HG03103 (cell line): ENCODE measurements around the gene DNM3.

Experiments
- ATAC-seq: cut with Tn5 transposase; IDR thresholded peaks from one replicate; pipeline ENCODE4 v1.9.1; 2021; ENCODE audit warnings: low read depth; ENCODE audit not compliant: unreplicated experiment

The DNM3 gene

GRCh38 chr1:171816300-171816901, 24.9 kb upstream of the DNM3 start:
- no peak for ATAC-seq

DNA sequence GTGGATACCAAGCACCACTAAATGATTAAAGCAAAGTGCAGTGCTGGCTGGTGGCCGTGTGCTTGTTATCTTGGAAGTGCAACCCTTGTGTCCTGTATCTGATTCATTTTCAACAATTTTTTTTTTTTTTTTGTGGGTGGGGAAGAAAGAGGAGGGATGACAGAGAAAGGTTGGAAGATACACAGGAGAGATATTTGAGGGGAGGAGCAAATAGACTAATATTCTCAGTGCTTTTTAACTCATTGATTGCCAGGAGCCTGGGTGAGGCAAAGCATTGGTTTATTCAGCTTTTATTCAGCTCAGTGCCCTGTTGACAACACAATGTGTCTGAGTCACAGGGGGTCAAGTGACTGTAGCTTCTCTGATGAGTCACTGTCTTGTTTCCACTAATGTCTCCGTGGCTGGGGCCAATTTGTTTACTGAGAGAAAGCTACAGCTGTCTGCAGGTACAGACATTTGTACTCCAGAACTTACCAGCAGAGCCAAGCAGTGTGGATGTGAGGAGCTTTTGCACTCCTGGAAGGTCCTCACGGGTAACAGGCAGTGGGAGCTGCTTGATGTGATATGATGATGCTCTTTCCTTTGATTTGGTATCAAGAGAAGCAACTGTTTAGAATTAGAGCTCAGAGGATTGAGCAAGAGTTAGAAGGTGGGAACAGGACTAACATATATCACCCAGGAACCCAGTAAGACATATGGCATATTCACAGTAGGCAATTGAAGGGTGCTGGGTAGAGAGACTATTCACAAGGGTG, 23.6 kb upstream of the DNM3 start:
- ATAC-seq = no peak

DNA sequence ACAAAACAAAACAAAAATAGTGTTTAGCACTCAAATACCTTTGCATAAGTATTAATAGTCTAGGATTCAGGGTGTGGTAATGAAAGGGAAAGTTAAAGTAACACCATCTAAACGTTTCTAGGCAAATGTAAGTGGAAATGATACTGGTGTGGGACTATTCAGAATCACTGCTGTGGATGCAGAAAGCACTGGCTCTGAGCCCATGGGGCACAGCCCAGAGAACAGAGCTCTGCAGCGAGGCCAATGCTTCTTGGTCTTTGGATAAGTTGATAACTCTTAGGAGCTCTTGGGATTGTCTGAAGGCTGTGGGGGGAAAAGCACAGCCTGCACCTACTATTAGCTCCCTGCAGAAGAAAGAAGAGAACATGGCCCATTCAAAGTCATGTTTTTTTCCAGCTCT, 21.4 kb upstream of the DNM3 start:
- no peak for ATAC-seq

DNA sequence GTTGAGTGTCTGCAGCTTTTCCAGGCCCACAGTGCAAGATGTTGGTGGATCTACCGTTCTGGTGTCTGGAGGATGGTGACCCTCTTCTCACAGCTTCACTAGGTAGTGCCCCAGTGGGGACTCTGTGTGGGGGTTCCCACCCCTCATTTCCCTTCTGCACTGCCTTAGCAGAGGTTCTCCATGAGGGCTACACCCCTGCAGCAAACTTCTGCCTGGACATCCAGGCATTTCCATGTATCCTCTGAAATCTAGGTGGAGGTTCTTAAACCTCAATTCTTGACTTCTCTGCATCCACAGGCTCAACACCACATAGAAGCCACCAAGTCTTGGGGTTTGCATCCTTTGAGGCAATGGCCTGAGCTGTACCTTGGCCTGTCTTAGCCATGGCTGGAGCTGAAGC, 14.3 kb upstream of the DNM3 start:
- no peak for ATAC-seq

DNA sequence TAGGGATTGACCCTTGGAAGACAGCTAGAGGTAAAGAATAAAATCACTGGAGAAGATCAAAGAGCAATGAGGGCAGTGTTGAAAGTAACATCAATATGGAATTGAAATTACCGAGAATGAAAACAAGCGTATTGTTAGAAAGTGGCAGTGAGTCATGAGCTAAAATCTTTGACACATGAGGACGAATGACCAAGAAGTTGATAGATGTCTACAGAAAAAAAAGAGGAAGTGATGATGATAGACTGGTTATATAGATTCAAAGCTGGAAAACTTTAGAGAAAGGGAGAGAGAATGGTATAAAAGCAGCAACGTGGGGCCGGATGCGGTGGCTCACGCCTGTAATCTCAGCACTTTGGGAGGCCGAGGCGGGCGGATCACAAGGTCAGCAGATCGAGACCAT, 12.5 kb upstream of the DNM3 start:
- no peak for ATAC-seq

GRCh38 chr1:171833091-171833825, 8.0 kb upstream of the DNM3 start:
- no peak for ATAC-seq

GRCh38 chr1:171834821-171835220, 6.5 kb upstream of the DNM3 start:
- no peak for ATAC-seq

- ATAC-seq = no peak
These were observed 5.4 kb upstream of the DNM3 start for GRCh38 chr1:171835891-171836290.

DNA sequence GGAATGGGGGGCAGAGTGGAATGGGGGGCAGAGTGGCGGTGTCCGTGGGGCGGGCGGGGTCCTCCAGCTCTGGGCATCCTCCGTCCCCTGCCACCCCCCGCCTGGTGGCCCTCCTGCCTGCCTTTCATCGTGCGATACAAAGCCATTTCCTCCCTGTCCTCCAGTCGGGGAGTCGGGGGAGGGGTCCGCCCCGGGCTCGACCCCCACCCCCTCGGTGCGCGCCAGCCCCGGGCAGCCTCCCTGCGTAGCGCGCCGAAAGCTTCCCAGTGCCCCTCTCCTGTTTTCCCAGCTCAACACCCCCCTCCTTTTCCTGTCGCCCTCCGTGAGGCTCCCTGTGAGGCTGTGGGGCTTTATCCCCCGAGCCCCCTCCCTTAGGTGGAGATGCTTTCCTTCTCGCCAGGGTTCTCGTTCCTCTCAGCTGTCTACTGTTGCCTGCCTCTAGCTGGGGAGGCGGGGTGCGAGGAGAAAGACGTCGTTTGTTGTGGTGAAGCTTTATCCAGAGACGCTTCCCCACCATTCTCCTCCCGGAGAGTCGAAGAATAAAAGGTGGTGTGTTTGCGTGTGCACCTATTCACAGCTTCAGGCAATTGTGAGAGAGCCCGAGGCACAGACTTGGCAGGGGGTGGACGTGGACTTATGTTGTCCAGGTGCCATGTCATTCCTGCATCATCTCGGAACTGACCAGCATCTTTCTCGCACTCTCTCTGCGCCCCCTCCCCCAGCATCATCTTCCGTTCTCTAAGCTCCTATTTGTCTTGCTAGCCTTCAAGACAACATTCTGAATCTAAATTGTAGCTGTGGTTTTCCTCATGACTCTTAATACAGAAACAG, 848 bp downstream of the DNM3 start:
- no peak for ATAC-seq

DNA sequence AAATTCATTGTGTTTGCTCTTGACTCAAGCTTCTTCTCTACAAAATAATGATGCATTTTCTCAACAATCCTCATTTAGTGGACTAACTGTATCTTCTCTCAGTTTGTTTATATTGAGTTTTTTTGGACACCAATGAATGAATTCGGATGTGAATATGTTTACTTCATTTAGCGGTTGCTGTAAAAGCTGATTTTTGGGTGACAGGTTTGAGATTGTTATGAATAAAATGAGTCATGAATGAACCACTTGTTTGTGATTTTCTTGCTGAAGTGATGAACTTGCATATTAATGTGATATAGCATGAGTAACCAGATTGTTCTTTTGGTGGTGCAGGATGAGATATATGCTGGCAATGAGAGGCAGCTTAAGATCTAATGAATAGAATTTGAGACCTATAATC, 3.1 kb downstream of the DNM3 start:
- no peak for ATAC-seq

- ATAC-seq = no peak
These were observed 4.7 kb downstream of the DNM3 start for GRCh38 chr1:171845998-171846397.

DNA sequence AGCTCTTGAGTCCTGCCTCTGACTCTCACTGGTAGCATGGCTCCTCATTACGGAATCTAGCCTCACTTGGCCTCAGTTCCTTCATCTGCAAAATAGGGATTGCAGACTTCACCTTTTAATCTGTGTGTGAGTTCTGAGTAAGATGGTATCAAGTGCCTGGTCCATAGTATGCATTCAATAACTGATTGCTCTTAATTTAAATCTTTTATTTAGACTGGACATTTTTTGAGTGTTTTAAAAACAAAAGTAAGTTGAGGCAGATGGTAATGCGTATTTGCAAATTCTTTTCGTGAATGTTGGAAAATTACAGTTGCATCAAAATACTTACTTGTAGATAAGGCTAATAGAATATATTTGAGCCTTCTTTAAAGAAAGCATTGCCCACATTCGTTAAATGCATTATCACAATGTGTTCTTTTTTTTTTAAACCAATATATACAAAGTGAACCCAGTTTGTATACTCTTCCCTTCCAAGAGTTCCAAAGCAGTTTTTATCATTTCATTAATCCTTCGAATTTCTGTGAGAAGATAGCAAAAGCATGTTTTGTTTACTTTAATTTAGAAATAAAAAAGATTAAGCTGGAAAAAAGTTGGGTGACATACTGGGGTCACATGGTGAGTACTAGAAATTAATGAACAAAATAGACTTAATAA, 8.1 kb downstream of the DNM3 start:
- no peak for ATAC-seq

- ATAC-seq = no peak
These were observed 9.5 kb downstream of the DNM3 start for GRCh38 chr1:171850651-171851350.

- ATAC-seq = no peak
These were observed 11.0 kb downstream of the DNM3 start for GRCh38 chr1:171852272-171852671.

GRCh38 chr1:171855381-171855780, 14.1 kb downstream of the DNM3 start:
- no peak for ATAC-seq

- ATAC-seq = no peak
These were observed 17.4 kb downstream of the DNM3 start for GRCh38 chr1:171858696-171859095.

DNA sequence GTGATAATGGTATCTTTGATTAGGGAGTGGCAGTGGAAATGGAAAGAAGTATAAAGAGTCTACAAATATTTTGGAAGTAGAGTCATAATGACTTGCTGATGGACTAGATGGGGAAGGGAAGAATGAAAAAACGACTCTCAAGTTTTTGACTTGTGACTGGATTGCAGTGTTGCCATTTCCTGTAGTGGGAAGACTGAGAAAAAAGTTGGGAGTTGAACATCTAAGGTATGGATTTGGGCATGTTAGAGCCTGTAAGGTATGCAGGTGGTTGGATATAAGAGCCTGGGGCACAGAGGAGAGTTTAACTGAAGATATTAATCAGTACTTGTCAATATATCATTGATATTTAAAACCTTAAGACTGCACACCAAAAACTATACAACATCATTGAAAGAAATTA, 19.4 kb downstream of the DNM3 start:
- ATAC-seq = no peak

DNA sequence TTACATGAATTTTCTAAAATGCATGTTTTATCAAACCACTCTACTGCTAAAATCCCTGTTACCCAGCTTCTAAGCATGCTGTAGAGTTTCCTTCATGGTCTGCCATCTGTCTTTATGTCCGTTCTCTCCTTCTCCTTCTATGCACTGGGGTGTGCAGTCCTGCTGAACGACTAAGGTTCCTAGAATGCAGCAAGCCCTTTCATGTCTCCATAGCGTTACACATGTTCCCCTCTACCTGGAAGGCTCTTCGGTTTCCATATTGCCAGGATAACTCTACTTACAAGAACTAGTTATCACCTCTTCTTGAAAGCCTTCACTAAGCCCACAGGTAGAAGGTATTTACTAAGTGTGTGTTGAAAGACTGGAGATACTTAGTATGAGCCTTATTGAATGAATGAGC, 22.2 kb downstream of the DNM3 start:
- ATAC-seq = no peak

DNA sequence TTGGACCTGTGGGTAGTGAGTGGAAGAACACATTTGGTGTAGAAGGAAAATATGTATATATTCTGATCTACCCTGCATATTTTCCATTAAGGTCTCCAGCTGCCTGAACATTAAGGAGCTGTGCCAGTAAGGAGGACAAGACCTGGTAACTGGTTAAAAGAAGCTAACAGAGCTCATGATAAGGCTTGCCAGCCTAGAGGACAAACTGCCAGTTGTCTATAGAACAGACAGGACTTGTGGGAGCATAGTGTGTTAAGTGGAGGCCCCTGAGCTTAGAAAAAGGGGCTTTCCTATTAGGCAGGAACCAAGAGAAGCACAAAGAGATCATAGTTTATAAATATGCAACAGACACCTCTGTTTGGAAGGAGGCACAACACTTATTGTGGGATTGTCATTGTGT, 23.0 kb downstream of the DNM3 start:
- no peak for ATAC-seq

GRCh38 chr1:171865106-171865505, 23.8 kb downstream of the DNM3 start:
- no peak for ATAC-seq
